ENCODE data around the gene DNAH10.
"Not testable (repeated sequence)": the region's sequence is repeated elsewhere in the genome, so short reads cannot be mapped to it uniquely, and the experiment has no call there.

Gene DNAH10

GRCh38 chr12:123941624-123942237 lies 179.6 kb downstream of the DNAH10 start:
- peaks cover 13% of the 10 kb centered on the region for H3K36me3 Mint-ChIP-seq
- H3K4me3 Mint-ChIP-seq, result no peak overlapping the region
- H3K27me3 Mint-ChIP-seq, result no peaks in the 10 kb centered on the region
- H3K9me3 Mint-ChIP-seq, result no peaks in the 10 kb centered on the region
- peaks cover 30% of the 10 kb centered on the region for H3K4me1 Mint-ChIP-seq
- H3K27ac Mint-ChIP-seq, result no peak overlapping the region

GRCh38 chr12:123942238-123942653 lies 180.1 kb downstream of the DNAH10 start:
- Mint-ChIP-seq H3K27ac (no peak overlapping the region), H3K27me3 (no peaks in the 10 kb centered on the region), H3K36me3 (peaks cover 13% of the 10 kb centered on the region)

DNA sequence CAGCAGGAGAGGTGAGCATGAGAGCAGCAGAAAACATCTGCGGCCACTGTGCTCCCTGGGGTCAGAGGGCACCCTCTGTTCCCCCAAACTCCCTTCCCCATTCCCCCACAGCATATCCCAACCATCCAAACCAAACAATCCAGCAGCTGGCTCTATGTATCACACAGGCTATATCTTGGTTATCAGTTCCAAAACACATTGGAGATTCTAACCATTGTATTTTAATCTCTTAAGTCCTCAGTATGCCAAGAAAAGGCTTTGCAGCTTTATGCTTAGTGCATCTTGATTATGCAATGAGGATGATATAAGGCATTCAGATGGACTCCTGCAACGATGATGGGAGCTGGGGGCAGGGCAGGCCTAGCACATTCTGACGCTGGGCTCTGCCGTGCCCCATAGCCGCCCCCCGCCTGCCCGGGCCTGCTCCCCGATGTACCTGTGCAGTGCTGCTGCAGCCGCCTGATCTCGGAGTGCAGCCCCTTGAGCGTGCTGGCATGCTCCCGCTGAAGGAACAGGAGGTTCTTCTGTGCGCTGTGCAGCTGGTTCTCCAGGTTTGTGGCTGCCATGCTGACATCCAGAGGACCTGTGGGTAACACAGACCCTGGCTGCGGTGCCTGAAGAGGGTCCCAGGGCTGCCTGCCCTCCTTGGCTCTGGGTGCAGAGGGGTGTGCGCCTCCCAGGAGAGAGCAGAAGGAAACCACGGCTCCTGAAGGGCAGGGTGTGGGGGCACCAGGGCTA lies 181.0 kb downstream of the DNAH10 start:
- Mint-ChIP-seq H3K27ac (no peak overlapping the region), H3K27me3 (no peaks in the 10 kb centered on the region), H3K4me3 (no peak overlapping the region), H3K36me3 (peaks cover 13% of the 10 kb centered on the region), H3K4me1 (peaks cover 20% of the 10 kb centered on the region), H3K9me3 (no peaks in the 10 kb centered on the region)

More at GRCh38 chr12:123942238-123942653, 180.1 kb downstream of the DNAH10 start:
- H3K9me3 Mint-ChIP-seq, result no peaks in the 10 kb centered on the region
- peaks cover 28% of the 10 kb centered on the region for H3K4me1 Mint-ChIP-seq
- H3K4me3 Mint-ChIP-seq, result no peak overlapping the region

- no peak overlapping the region for H3K27ac Mint-ChIP-seq
- H3K4me1 Mint-ChIP-seq, result peaks cover 12% of the 10 kb centered on the region
- no peaks in the 10 kb centered on the region for H3K9me3 Mint-ChIP-seq
- no peak overlapping the region for H3K4me3 Mint-ChIP-seq
- H3K27me3 Mint-ChIP-seq, result no peaks in the 10 kb centered on the region
- H3K36me3 Mint-ChIP-seq, result peaks cover 13% of the 10 kb centered on the region
Observed at GRCh38 chr12:123943816-123944215, 181.7 kb downstream of the DNAH10 start.

DNA sequence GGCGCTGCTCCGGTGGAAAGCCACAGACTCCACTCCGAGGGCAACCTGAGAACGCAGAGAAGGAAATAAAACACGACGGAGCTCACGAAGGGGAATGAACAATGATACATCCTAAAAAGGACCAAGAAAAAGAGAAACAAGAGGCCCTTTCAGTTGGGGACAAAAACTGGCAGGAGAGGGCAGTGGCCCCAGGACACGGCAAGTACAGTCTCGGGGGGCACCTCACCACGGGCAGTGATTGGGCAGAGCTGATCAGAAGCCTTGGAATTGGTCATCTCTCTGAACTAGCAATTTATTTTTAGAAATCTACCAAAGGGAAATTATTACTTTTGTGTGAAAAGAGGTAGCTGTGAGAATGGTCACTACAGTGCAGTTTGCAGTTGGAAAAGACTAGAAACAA lies 182.6 kb downstream of the DNAH10 start:
- H3K27ac Mint-ChIP-seq, result no peak overlapping the region
- H3K27me3 Mint-ChIP-seq, result no peaks in the 10 kb centered on the region
- H3K4me3 Mint-ChIP-seq, result no peak overlapping the region
- H3K4me1 Mint-ChIP-seq, result peaks cover 6% of the 10 kb centered on the region
- no peaks in the 10 kb centered on the region for H3K9me3 Mint-ChIP-seq
- peaks cover 13% of the 10 kb centered on the region for H3K36me3 Mint-ChIP-seq

GRCh38 chr12:123945287-123946151 lies 183.4 kb downstream of the DNAH10 start:
- no peaks in the 10 kb centered on the region for H3K27me3 Mint-ChIP-seq
- H3K9me3 Mint-ChIP-seq, result no peaks in the 10 kb centered on the region
- H3K27ac Mint-ChIP-seq, result no peak overlapping the region
- H3K4me3 Mint-ChIP-seq, result no peak overlapping the region
- H3K4me1 Mint-ChIP-seq, result peaks cover 6% of the 10 kb centered on the region
- H3K36me3 Mint-ChIP-seq, result peaks cover 13% of the 10 kb centered on the region

- H3K4me1 Mint-ChIP-seq, result peaks cover 6% of the 10 kb centered on the region
- H3K27ac Mint-ChIP-seq, result no peak overlapping the region
- no peak overlapping the region for H3K4me3 Mint-ChIP-seq
- no peaks in the 10 kb centered on the region for H3K9me3 Mint-ChIP-seq
- H3K27me3 Mint-ChIP-seq, result no peaks in the 10 kb centered on the region
- peaks cover 13% of the 10 kb centered on the region for H3K36me3 Mint-ChIP-seq
Observed at GRCh38 chr12:123946152-123946515, 184.0 kb downstream of the DNAH10 start.

GRCh38 chr12:123946516-123947505 lies 184.7 kb downstream of the DNAH10 start:
- not testable (repeated sequence) for H3K4me1 Mint-ChIP-seq, H3K27me3 Mint-ChIP-seq, H3K36me3 Mint-ChIP-seq, H3K4me3 Mint-ChIP-seq, H3K9me3 Mint-ChIP-seq, H3K27ac Mint-ChIP-seq

- H3K4me1 Mint-ChIP-seq, H3K36me3 Mint-ChIP-seq, H3K27ac Mint-ChIP-seq, H3K9me3 Mint-ChIP-seq, H3K4me3 Mint-ChIP-seq, H3K27me3 Mint-ChIP-seq: not testable (repeated sequence)
Observed at GRCh38 chr12:123947531-123947930, 185.4 kb downstream of the DNAH10 start.

DNA sequence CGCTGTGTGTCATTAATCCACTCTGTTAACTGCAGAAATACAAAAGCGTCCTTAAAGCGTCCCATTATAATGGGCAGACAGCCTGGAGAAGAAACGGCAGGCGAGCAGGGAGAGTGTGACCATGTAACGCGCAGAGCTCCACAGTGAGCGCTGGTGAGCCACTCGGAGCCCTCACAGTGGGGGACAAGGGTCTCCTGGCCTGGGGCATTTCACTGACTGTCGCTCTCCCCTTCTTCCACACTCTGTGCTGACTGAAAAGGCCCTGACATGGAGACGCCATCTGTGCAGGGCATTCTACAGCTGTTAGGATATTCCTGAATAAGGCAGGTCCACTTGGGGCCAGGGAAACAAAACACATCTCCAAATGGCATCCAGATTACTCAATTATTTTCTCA lies 186.3 kb downstream of the DNAH10 start:
- Mint-ChIP-seq H3K27ac (no peak overlapping the region), H3K9me3 (no peaks in the 10 kb centered on the region), H3K4me3 (no peak overlapping the region), H3K36me3 (peaks cover 4% of the 10 kb centered on the region), H3K4me1 (peaks cover 6% of the 10 kb centered on the region), H3K27me3 (no peaks in the 10 kb centered on the region)

DNA sequence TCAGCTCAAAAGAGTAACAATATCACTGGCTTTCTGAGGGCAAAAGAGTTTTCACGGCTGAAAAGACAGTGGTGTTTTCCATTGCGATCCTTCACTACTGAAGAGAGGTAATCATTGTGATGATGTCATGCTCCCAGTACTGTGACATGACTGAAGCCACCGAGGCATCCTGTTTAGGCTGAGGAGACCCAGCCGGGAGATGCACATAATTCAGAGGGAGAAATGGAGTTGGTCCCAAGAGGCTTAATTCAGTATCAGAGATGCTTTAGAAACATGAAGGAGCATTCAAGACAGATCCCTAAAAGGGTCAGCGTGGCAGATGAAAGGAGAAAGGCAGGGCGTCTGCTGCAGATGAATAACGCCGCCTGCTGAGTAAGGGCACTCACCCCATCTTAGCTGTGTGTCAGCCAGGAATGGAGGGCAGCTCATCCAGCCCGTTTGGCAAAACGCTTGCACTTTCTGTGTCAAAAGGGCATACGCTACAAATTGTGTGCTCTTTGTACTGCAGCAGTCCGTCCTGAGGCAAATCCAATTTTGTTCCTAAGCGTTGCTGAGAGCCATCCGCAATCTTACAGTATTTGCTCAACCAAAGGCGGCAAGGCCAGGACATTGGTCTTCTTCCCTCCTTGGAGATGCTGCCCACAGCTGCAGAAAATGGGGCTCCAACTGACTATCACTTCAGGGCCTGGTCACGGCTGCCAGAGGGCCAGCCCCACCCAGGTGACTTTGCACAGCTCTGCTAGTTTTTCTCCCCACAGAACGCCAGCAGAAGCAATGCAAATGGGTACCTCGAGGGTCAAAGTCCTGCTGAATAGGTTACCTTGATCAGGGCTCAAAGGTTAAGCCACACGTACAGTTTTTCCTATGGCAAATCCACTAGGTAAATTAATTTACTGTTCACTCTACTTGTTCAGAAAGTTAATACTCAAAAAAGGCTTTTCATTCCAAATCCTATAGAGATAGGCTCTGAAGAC lies 187.0 kb downstream of the DNAH10 start:
- Mint-ChIP-seq H3K27ac (no peak overlapping the region), H3K9me3 (no peaks in the 10 kb centered on the region), H3K27me3 (no peaks in the 10 kb centered on the region), H3K4me1 (peaks cover 6% of the 10 kb centered on the region), H3K4me3 (no peak overlapping the region), H3K36me3 (peaks cover 4% of the 10 kb centered on the region)

DNA sequence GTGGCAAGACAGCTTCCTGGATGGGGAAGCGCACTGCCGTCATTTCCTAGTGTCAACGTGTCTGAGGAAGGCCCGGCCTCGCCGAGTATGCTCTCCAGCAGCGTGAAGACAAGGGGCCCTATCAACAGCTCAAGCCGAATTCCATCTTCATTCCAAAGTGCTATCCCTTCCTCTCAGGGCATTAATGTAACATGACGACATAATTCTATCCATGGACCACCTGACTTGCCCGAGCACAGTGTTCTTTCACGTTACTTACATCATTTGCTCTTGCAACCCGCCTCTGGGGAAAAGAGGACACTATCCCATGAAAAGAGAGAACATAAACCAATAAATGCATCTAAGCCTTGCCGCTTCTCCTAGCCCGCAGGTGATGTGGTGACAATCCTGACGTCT lies 187.7 kb downstream of the DNAH10 start:
- H3K4me3 Mint-ChIP-seq, result no peak overlapping the region
- no peaks in the 10 kb centered on the region for H3K9me3 Mint-ChIP-seq
- no peaks in the 10 kb centered on the region for H3K36me3 Mint-ChIP-seq
- H3K4me1 Mint-ChIP-seq, result peaks cover 3% of the 10 kb centered on the region
- no peaks in the 10 kb centered on the region for H3K27me3 Mint-ChIP-seq
- H3K27ac Mint-ChIP-seq, result no peak overlapping the region

DNA sequence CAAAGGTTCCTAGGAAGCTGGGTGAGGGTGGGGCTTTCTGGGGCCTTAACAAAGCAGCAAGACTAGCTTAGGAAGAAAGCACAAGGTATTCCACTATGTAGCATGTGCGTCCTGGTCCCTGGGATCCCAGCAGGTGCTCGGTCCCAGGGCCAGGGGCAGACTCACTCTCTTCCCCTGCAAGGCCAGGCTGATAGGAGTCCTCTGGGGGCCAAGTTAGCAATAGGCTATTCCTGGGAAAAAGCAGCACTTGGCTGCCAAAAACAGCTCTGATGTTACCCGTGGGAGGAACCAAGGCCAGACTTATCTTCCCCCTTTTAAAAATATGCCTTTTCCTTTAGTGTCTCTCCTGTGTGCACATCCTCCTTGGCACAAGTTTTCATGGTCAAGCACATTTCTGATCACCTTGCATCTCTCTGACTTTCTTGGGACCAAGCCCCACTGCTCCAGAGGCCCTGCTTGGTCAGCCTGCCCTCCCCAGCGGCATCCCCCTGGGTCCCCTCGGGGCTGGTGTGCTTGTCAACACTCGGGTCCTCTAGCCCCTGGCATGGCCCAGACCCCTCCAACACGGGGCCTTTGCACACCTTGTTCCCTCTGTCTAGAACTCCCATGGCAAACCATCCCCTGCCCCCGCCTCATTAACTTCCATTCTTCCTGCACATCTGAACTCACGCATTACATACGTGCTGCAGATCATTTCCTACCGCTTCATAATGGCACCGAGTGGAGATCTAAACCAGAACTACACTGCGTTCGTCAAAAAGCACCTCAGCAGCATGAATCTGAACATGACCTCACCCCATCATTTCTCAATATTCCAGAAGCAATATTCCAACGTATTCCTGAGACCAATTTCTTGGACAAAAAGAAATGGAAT lies 188.6 kb downstream of the DNAH10 start:
- no peaks in the 10 kb centered on the region for H3K9me3 Mint-ChIP-seq
- peaks cover 3% of the 10 kb centered on the region for H3K4me1 Mint-ChIP-seq
- H3K27ac Mint-ChIP-seq, result no peak overlapping the region

More for the DNA sequence above, 188.6 kb downstream of the DNAH10 start:
- Mint-ChIP-seq H3K4me3 (no peak overlapping the region), H3K27me3 (no peaks in the 10 kb centered on the region), H3K36me3 (no peaks in the 10 kb centered on the region)

Data from activated naive CD4-positive, alpha-beta T cell treated with anti-CD3 and anti-CD28 coated beads, Interleukin-2, amount 50 U/mL, for 24 hours (primary cell).